GM12873 (cell line): Measurements from ENCODE around the gene MYOF.

ENCODE experiments used
- CTCF ChIP-seq: IDR thresholded peaks from 2 replicates; pipeline ENCODE4 v1.5.1; 2012; ENCODE audit warnings: low read depth, mild to moderate bottlenecking, moderate library complexity, low read length, control low read depth; ENCODE audit not compliant: insufficient read depth; ENCODE audit errors: missing control alignments

The MYOF gene

GRCh38 chr10:93494494-93494893, 12.4 kb upstream of the MYOF start:
- no peak for TF ChIP-seq CTCF

GRCh38 chr10:93493162-93493561, 11.0 kb upstream of the MYOF start:
- TF ChIP-seq CTCF: no peak

GRCh38 chr10:93491602-93492121, 9.5 kb upstream of the MYOF start:
- no peak for TF ChIP-seq CTCF

- no peak for TF ChIP-seq CTCF
Measured at GRCh38 chr10:93488956-93489528, 6.9 kb upstream of the MYOF start.

GRCh38 chr10:93485690-93486089, 3.6 kb upstream of the MYOF start:
- TF ChIP-seq CTCF: no peak

- TF ChIP-seq CTCF: no peak
Measured at GRCh38 chr10:93481637-93482144, 443 bp downstream of the MYOF start.

GRCh38 chr10:93478873-93479272, 3.3 kb downstream of the MYOF start:
- no peak for TF ChIP-seq CTCF

GRCh38 chr10:93476756-93477155, 5.4 kb downstream of the MYOF start:
- TF ChIP-seq CTCF: no peak
